A549 (cell line): ENCODE results near the gene KIAA1671.

ENCODE experiments used
- EHMT2 ChIP-seq: fragments of 200-600 bp; sonication (generic); IDR thresholded peaks from 2 replicates; pipeline ENCODE4 v1.6.1; 2016; ENCODE audit warnings: antibody characterized with exemption, low read depth, mild to moderate bottlenecking, moderate library complexity
- ELK1 ChIP-seq: fragments of 150-350 bp; IDR thresholded peaks from 2 replicates; pipeline ENCODE4 v1.6.1; 2014; ENCODE audit warnings: low read depth, mild to moderate bottlenecking, low read length
- EP300 ChIP-seq, 2 experiments: fragments of >200 bp; sonication (Bioruptor Twin); formaldehyde crosslinking; IDR thresholded peaks; 2 replicates in 1 of 2; 3 replicates in 1 of 2; pipeline ENCODE4 v1.6.1; 2016 to 2017
- MAFK ChIP-seq: fragments of 450-650 bp; IDR thresholded peaks from 2 replicates; pipeline ENCODE4 v1.6.1; 2014; ENCODE audit not compliant: partially characterized antibody
- MYC ChIP-seq: IDR thresholded peaks from 2 replicates; pipeline ENCODE4 v1.6.1; 2012; ENCODE audit warnings: mild to moderate bottlenecking, inconsistent platforms, low read length, improper control_type of control experiment, borderline replicate concordance
- RNF2 ChIP-seq: fragments of 200-600 bp; sonication (generic); IDR thresholded peaks from 2 replicates; pipeline ENCODE4 v1.6.1; 2016; ENCODE audit warnings: low read depth, mild to moderate bottlenecking, antibody characterized with exemption, moderate library complexity, borderline replicate concordance
- TP53 ChIP-seq: fragments of 250-450 bp; sonication (Bioruptor Pico); IDR thresholded peaks from 2 replicates; pipeline ENCODE4 v1.5.0; 2021; ENCODE audit warnings: mild to moderate bottlenecking, moderate library complexity
- TF ChIP-seq, protein P1 (sequence below): fragments of >200 bp; sonication (Bioruptor Twin); formaldehyde crosslinking; IDR thresholded peaks from 3 replicates; pipeline ENCODE4 v1.5.1; 2016

GRCh38 chr22:25161017-25161915 is 208.8 kb downstream of the KIAA1671 start:
- TF ChIP-seq MAFK: no peak
- TF ChIP-seq, protein P1, sequence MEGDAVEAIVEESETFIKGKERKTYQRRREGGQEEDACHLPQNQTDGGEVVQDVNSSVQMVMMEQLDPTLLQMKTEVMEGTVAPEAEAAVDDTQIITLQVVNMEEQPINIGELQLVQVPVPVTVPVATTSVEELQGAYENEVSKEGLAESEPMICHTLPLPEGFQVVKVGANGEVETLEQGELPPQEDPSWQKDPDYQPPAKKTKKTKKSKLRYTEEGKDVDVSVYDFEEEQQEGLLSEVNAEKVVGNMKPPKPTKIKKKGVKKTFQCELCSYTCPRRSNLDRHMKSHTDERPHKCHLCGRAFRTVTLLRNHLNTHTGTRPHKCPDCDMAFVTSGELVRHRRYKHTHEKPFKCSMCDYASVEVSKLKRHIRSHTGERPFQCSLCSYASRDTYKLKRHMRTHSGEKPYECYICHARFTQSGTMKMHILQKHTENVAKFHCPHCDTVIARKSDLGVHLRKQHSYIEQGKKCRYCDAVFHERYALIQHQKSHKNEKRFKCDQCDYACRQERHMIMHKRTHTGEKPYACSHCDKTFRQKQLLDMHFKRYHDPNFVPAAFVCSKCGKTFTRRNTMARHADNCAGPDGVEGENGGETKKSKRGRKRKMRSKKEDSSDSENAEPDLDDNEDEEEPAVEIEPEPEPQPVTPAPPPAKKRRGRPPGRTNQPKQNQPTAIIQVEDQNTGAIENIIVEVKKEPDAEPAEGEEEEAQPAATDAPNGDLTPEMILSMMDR: no peak
- TF ChIP-seq TP53 (CRISPR knock-in tag): no peak
- no peak for TF ChIP-seq EP300 (IDR thresholded peaks at IDR 0.05)
- no peak for TF ChIP-seq ELK1
- no peak for TF ChIP-seq MYC
- no peak for TF ChIP-seq RNF2
- TF ChIP-seq EHMT2: no peak
